Ectodermal cell (in vitro differentiated cells): ENCODE results near the gene EPB41L5.

Source experiments
- H3K27ac ChIP-seq: 2 replicates; pipeline ENCODE4 v1.7.0; 2013; ENCODE audit warnings: mild to moderate bottlenecking, low read depth, low read length; ENCODE audit not compliant: insufficient read depth, poor library complexity, severe bottlenecking
- H3K27me3 ChIP-seq: 2 replicates; pipeline ENCODE4 v1.7.0; 2013; ENCODE audit warnings: mild to moderate bottlenecking, low read length; ENCODE audit not compliant: insufficient read depth, control insufficient read depth, poor library complexity, severe bottlenecking
- H3K36me3 ChIP-seq: one replicate; pipeline ENCODE4 v1.7.0; 2013; ENCODE audit warnings: low read length; ENCODE audit not compliant: control insufficient read depth, insufficient read depth
- H3K4me1 ChIP-seq: one replicate; pipeline ENCODE4 v1.7.0; 2013; ENCODE audit warnings: low read length; ENCODE audit not compliant: control insufficient read depth, insufficient read depth
- H3K4me3 ChIP-seq: 2 replicates; pipeline ENCODE4 v1.7.0; 2013; ENCODE audit warnings: low read depth, low read length, control low read depth; ENCODE audit not compliant: insufficient read depth
- H3K9me3 ChIP-seq: 2 replicates; pipeline ENCODE4 v1.7.0; 2013; ENCODE audit warnings: mild to moderate bottlenecking, low read length, moderate library complexity; ENCODE audit not compliant: control insufficient read depth
- WGBS, 2 experiments: methylation state at CpG; one replicate each; pipeline ENCODE4 v1.1.7; 2013; ENCODE audit warnings: missing lambda C conversion rate in 2 of 2; 5-methylcytosine and 5-hydroxymethylcytosine counted together

Gene EPB41L5

DNA sequence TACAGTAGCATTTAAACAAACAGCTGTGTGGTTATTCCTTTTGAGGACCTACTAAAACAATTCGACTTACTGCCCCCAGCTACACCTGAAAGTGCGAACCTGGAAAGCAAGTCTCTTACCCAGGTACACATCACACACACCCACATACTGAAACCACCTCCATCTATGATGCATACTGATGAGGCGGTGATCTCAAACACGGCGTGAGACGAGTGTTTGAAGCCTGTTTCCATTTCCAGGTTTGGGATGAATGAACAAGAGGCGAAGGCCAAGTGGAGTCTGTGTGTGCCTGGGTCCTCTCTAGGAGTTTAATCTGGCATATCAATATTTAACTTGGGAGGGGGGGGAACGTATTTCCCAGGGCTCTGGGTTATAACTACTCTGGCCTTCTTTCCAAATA, 208.7 kb downstream of the EPB41L5 start:
- peaks cover 25% of the 10 kb centered on the region for H3K27me3 ChIP-seq
- 94% methylated on average over 8 of the region's 8 CpGs for WGBS, 2 experiments
- peaks cover 2% of the 10 kb centered on the region for H3K9me3 ChIP-seq
- peaks cover 4% of the 10 kb centered on the region for H3K4me1 ChIP-seq
- H3K4me3 ChIP-seq: no peak overlapping the region
- no peak overlapping the region for H3K27ac ChIP-seq
- H3K36me3 ChIP-seq: no peaks in the 10 kb centered on the region

DNA sequence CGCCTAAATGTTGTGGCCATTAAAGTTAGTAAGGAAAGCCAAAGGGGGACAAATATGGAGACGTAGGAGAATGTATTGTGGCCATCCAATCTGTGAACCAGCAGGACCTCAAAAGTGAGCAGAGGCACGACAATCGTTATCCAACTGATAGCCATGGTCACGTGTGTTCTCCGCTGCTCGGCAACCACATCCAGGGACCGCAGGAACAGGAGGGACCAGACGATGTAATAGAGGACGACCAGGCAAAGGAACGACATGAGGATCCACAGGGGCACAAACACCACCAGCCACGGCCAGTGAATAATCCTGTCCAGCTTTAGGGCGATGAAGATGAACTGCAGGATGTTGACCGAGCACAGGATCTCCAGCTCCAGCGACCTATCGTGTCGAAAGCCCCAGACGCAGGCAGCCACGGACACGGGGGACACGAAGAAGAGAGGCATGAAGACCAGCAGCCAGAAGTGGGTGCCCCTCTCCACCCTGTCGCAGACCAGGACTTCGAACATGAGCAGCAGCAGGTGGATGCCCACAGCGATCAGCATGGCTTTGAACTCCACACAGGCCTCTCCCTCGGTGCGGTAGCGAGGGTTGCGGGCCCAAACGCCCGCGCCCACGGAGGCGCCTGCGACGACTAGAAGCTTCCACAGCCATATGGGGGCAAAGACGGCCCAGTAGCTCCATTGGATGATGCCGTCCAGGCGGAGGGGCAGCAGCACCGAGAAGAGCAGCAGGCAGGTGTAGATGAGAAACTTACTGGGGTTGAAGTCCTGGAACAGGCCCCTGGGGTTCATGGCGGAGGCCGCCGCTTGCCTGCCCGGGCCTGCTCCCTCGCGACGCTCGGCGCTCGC, 209.5 kb downstream of the EPB41L5 start:
- Histone ChIP-seq H3K27ac (no peak overlapping the region), H3K4me3 (peak overlapping the region; percentile 71), H3K4me1 (peaks cover 4% of the 10 kb centered on the region), H3K27me3 (peaks cover 25% of the 10 kb centered on the region), H3K36me3 (no peaks in the 10 kb centered on the region), H3K9me3 (peaks cover 2% of the 10 kb centered on the region)
- 83 to 84% methylated on average over 49 of the region's 49 CpGs for whole genome bisulfite sequencing, 2 experiments

DNA sequence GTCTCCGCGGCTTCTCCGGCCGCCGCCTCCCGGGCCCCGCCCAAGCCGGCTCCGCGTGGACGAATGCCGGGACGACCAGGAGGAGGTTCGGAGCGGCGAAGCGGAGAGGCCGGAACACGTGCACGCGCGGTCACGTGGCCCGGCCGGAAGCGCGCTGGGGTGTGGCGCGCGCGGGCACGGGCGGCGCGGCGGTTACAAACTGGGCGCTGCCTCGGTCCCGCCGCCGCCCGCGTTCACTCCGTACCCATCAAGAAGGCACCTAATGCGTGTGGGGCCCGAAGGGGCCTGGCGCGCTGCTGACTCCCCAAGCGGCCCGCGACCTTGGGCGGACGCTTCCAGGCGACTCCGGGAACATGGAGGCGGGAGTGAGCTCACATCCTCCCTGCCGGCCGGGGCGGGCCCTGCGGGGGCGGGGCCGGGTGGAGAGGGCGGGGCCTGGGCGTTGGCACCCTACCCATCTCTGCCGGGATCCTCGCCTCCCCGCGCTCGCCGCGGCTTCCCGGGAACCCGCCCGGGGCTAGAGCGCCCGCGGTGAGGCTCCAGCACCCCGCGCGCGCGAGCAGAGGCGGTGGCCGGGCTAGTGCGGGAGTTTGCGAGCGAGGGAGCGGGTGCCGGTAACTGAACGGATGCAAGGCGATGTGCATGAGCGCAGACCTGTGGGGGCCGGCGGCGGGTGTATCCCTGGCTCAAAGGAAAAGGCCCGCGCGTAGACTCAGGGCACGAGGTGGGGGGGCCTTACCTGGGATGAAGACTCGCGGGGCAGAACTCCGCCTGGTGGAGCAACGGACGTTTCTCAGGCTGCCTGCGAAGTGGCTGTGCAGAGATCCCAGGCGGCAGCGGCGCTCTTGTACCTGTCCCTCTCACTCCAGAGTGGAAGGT, 210.4 kb downstream of the EPB41L5 start, which contains the start of gene TMEM185B:
Gene TMEM185B (minus strand): TSS at position 367 of the 879 bp plus-strand sequence. CDS start 424 bp downstream, outside the sequence.
- H3K9me3 ChIP-seq: peaks cover 2% of the 10 kb centered on the region
- peaks cover 25% of the 10 kb centered on the region for H3K27me3 ChIP-seq
- H3K36me3 ChIP-seq: no peaks in the 10 kb centered on the region
- no peak within 1 kb of the TSS for H3K27ac ChIP-seq
- H3K4me3 ChIP-seq: peak within 1 kb of the TSS; percentile 71
- WGBS, 2 experiments: 3% methylated on average over 108 of the region's 108 CpGs
- H3K4me1 ChIP-seq: peaks cover 4% of the 10 kb centered on the region

DNA sequence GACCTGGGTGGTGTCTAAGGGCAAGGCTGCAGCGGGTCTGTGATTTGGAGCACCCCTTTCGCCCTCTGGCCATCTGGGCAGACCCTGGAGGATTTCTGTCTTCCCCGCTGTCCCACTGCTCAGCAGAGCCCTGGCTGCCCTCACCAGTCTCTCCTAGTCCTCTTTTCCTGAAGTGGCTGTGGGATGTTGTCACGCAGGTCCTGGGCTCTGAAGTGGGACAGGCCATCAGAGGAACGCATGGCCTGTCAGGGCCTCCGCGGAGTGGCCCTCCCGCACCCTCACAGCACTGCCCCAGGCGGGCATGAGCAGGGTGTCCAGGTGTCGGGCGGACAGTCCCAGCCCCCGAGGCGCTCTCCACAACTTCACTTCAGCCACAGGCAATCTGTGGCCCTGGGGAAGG, 211.4 kb downstream of the EPB41L5 start:
- Histone ChIP-seq H3K9me3 (peaks cover 2% of the 10 kb centered on the region), H3K4me3 (peak overlapping the region; percentile 71), H3K4me1 (peaks cover 4% of the 10 kb centered on the region), H3K27me3 (peaks cover 25% of the 10 kb centered on the region), H3K27ac (no peak overlapping the region), H3K36me3 (no peaks in the 10 kb centered on the region)
- WGBS, 2 experiments: 92 to 94% methylated on average over 13 of the region's 13 CpGs

DNA sequence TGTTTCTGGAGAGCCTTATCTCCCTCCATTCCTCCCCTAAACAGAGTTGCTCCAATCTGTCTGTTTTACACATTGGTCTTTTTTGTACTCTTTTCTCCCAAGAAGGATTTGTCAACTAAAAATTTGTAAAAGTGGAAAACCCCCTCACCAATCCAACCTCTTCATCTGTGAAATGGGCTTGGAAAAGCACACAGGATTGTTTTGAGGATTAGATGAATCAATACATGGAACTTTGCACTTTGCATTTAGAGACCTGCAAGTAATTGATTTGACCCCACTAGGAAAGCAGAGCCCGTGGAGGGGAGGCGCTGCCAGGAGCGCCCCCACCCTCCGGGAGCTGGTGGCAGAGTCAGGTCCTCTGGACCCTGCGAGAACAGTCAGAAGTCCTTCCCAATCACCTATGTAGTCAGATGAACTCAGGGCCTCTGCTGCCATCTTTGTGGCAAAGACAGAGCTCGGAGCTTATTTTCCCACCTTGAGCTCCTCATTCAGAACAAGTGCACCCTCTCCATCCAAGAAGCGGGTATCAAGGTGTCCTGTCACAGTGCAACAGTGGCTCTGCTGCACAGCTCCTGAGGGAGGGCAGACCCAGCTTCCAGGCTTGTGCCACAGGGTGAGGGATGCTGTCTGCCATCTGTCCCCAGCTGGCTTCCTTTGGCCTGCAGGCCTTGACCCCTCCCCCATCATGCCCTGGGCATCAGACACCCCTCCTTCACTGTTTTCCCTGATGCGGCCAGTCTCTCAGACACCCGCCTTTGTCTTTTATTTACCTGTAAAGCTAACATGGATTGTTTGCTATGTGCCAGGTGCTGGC, 212.1 kb downstream of the EPB41L5 start:
- Histone ChIP-seq H3K4me3 (no peak overlapping the region), H3K27ac (no peak overlapping the region), H3K9me3 (peaks cover 2% of the 10 kb centered on the region), H3K36me3 (no peaks in the 10 kb centered on the region), H3K27me3 (peaks cover 25% of the 10 kb centered on the region), H3K4me1 (peaks cover 4% of the 10 kb centered on the region)
- WGBS, 2 experiments: 92 to 95% methylated on average over 9 of the region's 9 CpGs

DNA sequence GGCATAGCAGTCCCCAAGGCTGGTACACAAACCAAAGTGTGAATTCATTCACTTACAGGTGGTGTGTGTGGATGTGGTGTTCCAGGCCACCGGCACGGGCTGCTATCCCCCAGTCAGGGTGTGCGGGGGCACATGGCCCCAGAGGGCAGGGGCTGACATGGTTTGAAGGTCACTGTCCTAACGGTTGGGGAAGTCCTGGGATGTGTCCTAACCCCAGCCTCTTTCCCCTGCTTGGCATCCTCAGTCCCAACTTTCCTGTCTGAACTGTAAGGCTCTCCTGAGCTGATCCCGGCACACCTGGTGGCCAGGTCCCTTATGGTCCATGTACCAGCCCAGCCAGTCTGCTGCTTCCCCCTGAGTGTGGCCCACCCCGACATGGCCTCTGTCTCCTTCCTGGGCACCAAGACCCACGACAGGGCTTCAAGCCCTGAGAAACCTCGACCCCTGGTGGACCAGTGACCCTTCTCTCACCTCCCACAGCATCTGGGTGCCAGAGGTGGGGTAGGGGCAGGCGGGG, 212.7 kb downstream of the EPB41L5 start:
- Histone ChIP-seq H3K27ac (no peak overlapping the region), H3K4me3 (no peak overlapping the region), H3K4me1 (peaks cover 4% of the 10 kb centered on the region), H3K36me3 (no peaks in the 10 kb centered on the region), H3K27me3 (peaks cover 25% of the 10 kb centered on the region), H3K9me3 (peaks cover 2% of the 10 kb centered on the region)
- 90 to 92% methylated on average over 9 of the region's 9 CpGs for WGBS, 2 experiments

DNA sequence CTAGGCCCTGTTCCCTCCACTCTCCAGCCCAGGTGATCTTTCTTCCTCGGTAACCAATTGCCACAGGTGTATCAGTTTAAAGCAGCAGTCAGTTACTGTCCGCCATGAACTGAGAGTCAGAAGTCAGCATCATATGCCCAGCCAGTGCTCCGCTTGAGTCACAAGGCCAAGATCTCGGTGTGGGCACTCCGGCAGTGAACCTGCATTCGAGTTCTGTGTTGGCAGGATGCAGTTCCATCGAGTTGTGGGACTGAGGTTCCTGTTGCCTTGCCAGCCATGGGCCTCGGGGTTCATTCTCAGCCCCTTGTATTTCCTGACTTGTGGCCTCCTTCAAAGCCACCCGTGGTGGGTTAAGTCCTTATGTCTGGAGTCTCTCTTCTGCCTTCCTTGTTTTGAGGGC, 213.4 kb downstream of the EPB41L5 start:
- peaks cover 2% of the 10 kb centered on the region for H3K9me3 ChIP-seq
- peaks cover 25% of the 10 kb centered on the region for H3K27me3 ChIP-seq
- peaks cover 4% of the 10 kb centered on the region for H3K4me1 ChIP-seq
- no peak overlapping the region for H3K27ac ChIP-seq
- 92 to 94% methylated on average over 9 of the region's 9 CpGs for WGBS, 2 experiments
- no peaks in the 10 kb centered on the region for H3K36me3 ChIP-seq
- no peak overlapping the region for H3K4me3 ChIP-seq

DNA sequence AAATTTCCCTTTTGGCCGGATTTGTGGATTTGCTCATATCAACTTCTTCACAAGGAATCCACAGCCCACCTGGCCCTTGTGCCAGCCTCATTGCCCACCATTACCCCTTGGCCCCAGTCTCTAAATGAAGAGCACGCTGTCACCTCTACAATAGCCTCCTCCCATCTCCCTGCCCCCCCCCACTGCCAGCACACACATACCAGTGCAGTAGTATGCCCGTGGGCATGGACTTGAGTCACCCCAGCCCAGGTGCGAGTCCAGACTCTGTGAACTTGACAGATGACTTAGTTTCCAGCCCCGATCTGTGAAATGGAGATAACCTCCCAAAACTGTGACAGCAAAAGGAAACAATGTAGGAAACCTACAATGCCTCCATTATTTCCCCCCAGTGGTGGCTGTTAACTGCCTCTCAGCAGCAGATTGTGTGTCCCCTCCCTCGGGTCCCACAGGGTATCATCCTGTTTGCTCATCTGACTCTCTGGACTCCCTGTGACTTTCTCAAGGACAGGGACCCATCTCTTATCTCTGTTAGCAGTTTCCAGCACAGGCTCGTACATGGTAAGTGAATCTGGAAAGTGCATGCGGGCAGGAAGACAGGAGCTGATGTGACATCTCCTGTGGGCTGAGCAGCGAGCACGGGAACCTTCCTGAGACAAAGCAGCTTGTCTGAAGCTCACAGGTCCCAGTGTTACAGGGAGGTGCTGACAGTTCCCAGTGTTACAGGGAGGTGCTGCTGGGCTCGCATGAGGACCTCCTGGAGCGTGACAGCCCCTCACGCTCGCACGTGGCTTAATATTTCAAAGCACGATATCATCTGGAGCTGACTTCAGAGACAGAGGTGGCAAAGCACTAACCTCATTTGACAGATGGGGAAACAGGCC, 214.5 kb downstream of the EPB41L5 start:
- H3K36me3 ChIP-seq: no peaks in the 10 kb centered on the region
- H3K4me3 ChIP-seq: no peak overlapping the region
- H3K27ac ChIP-seq: no peak overlapping the region
- 86 to 87% methylated on average over 16 of the region's 16 CpGs for WGBS, 2 experiments
- peaks cover 22% of the 10 kb centered on the region for H3K27me3 ChIP-seq
- H3K4me1 ChIP-seq: peaks cover 4% of the 10 kb centered on the region
- H3K9me3 ChIP-seq: peaks cover 2% of the 10 kb centered on the region

DNA sequence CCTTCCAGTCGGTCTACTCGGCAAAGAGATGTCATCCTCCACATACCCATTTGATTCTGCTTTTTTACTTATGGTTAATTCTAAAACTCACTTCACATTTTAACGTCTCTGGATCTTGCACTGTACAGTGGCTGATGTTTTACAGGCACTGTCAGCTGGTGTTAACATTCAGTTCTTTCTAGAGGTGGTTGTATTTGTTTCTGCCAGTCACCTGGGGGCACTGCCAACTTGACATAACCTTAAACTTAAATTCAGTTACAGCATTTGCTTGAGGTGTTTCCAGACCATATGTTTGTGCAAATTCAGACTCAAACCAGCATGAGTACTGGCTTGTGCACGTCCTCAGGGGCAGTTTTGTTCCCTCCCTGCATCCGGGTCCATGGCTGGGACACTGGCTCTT, 215.6 kb downstream of the EPB41L5 start:
- Histone ChIP-seq H3K36me3 (no peaks in the 10 kb centered on the region), H3K4me1 (peaks cover 4% of the 10 kb centered on the region), H3K4me3 (no peak overlapping the region), H3K9me3 (no peaks in the 10 kb centered on the region), H3K27ac (no peak overlapping the region), H3K27me3 (peaks cover 14% of the 10 kb centered on the region)
- 87 to 90% methylated on average over 5 of the region's 5 CpGs for WGBS, 2 experiments
